ENCODE data around the gene SLCO3A1.

Gene SLCO3A1

DNA sequence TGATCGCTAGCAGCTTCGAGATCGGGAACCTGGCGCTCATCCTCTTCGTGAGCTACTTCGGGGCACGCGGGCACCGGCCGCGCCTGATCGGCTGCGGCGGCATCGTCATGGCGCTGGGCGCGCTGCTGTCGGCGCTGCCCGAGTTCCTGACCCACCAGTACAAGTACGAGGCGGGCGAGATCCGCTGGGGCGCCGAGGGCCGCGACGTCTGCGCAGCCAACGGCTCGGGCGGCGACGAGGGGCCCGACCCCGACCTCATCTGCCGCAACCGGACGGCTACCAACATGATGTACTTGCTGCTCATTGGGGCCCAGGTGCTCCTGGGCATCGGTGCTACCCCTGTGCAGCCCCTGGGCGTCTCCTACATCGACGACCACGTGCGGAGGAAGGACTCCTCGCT lies 62.5 kb downstream of the SLCO3A1 start:
- ATAC-seq: no peak

DNA sequence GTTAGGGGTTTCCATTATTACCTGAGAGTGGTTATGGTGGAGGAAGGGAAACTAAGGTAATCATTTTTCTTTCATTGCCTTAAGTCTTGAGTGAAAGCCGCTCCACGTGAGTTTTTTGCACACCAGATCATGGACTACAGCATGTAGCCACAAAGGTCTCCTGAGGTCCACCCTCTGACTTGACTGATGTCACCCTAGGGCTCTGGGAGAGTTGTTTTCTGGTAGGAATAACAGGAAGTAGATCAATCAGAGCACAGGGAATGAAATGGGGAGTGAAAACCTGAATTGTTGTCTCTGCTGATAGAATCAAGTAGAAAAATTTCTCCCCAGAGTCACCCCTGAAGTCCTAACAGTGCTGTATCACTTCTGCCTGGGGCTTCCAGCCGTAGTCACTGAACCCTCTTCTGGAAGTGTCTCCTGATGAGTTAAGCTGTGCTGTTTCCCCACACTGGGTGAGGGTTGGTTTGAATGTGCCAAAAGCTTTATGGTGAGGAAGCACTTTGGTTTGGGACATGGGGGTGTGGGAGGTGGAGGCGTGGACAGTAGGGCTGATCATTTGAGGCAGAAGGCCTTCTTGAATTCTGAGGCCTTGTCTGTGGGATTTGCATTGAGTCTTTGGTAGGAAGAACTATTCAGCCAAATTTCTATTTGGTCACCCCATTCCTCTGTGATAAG lies 64.3 kb downstream of the SLCO3A1 start:
- no peak for ATAC-seq

DNA sequence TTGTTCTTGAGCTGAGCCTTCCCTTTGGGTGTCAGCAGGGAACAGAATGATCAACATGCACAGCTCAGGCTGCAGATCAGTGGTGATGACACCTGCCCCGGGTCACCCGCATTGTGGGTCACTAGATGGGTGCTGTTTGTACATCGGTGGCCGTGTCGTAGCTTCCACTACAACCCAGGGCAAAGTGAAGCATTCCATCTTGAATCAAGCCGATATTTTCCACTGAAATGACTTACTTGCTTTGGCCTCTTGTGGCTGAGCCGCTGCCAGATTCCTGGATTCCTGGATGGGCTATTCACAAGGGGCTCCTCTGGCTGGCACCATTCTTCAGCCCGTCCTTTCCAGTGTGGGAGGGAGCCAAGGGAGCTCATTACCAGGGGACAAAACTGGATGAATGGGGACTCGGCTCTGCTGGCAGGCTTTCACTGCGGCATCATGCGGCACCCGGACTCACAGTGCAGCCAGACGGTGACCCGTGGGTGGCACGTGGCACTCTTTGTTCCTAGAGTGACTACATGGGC lies 65.6 kb downstream of the SLCO3A1 start:
- ATAC-seq: no peak

DNA sequence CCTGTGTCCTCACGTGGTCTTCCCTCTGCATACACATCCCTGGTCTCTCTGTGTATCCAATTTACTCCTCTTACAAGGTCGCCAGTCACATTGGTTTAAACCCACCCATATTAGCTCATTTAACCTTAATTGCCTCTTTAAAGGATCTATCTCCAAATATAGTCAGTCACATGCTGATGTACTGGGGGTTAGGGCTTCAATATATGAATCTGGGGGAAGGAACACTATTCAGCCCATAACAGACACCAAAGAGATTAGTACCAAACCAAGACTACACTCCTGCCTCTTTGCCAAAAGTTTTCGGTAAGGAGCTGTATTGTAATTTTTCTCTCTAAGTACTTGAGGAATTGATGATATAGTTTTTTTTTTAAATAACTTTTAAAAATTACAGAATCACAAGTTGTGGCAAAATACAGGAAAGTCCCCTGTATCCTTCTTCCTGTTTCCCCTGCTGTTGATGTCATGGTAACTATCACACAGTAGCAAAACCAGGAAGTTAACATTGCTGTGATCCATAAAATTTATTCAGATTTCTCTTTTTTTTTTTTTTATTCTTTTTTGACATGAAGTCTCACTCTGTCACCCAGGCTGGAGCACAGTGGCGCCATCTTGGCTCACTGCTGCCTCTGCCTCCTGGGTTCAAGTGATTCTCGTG lies 67.8 kb downstream of the SLCO3A1 start:
- peak in 1 of 2 donors; percentile 25 for ATAC-seq

DNA sequence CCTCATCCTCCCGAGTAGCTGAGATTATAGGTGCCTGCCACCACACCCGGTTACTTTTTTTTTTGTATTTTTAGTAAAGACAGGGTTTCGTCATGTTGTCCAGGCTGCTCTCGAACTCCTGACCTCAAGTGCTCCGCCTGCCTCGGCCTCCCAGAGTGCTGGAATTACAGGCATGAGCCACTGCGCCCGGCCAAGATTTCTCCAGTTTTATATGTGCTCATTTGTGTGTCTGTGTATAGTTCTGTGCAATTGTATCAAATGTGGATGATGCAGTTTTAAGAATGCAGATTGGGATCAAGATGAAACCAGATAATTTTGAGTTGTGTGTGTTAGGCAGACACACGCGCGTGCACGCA lies 68.3 kb downstream of the SLCO3A1 start:
- ATAC-seq: no peak

DNA sequence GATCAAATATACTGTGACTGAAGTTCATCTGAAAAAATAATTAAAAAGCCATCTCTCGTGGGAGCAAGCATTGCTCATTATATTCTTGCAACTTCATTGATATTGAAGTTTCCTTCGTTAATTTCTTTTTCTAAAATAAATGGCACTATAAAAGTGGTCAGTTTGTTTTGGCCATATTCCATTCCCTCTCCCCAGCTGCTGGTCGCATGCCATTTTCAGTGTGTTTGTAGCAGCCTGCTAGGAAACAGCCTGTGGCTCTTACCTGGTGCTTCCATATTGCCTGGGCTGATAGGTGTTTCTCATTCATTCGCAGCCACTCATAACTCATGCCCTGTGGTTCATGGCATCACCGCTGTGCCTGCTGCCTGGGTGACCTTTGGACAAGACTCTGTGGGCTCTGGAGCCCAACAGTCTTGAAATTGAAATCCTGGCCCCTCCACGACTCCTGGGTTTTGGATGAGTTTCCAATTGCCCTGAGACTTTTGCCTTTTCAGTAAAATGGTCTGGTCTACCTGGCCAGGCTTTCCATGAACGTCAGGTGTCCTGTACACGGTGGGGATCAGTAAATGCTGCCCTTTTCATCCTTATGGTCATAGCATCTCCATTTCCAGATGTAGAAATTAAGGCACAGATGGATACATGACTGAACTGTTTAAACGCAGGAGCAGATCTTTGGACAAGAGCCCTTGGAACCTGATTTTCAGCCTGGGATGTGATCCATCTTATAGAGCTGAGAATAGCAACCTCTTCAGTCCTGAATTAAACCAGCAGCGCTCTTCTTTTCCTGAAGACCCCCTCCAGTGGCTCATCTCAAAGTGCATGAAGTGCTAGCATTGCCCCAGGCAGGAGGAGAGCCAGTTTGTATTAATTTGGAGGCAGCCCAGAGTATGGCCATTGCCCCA lies 69.4 kb downstream of the SLCO3A1 start:
- no peak for ATAC-seq

DNA sequence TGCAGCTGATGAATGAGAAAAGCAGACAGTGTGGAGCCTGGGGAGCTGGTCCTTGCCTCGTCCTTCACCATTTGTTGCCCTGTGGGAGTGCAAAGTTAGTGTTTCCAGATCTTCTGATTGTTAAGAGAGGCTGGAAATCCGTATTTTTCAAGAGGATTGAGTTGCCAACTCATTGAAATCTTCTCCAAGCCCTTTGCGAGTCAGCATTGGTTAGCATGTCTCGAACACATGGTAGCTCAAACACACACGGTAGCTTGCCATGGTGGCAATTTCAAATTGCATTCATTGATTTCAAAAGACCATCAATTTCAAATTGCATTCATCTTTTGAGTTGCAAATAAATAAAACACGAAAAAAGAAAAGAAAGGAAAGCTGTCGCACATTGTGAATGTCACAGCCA lies 70.7 kb downstream of the SLCO3A1 start:
- no peak for ATAC-seq

DNA sequence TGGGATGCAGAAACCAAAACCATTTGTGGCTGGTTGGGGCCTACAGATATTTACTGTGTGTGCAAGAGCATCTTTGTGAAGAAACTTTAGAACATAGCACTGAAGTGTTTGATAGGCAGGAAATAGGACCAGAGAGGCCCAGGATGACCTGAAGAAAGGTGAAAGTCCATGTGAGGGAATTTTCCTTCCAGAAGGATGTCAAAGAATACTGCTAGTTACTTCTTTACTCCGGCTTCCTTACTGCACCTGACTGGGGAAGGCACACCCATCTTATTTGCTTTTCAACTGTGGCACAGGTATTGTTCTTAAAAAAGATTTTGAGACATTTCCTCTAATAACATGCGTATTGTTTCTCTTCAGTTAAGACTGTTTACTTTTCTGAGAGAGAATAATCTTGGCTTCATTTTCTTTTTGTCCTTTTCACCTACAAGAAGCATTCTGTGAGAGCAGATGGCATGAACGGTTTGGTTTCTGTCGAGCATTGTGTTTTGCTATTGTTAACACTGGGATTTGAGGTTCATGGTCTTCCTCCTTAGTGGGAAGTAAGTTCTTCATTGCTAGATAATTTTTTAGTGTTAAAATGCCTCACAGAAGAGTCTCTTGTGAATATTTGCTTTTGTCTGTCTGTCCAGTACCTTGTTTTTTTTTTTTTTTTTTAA lies 71.5 kb downstream of the SLCO3A1 start:
- ATAC-seq: no peak

DNA sequence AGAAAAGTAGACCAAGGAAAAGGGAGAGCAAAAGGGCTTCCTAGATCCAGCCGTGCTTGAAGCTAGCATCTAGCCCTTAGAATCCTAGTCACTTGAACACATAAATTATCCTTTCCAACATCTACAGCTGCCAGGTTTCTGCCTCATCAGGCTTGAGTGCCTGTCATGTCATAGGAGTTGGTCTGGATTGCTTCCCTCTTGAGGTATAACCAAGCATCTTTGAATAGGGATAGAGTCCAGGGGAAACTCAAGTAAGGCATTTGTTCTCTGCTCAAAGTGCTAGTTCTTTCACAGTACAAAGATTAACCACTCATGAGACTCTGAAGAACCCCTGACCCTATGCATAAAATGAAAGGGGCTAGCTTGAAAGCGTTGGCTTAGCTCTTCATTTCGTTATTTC lies 72.3 kb downstream of the SLCO3A1 start:
- ATAC-seq: no peak

DNA sequence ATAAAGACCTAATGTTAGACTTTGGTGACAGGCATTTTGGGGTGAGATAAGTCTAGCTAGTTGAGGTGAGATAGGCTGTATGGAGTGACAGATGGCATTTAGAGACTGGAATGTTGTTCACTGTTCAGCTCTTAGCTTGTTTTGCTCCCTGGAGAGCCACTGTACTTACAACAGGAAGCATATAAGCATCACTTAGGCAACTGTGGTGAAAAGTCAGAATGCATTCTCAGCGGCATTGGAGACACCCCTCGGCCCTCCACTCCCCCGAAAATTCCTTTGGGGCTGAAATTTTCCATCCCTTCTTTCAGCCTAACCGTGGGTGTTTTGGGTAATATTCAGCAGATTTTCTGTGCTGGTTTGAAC lies 73.4 kb downstream of the SLCO3A1 start:
- no peak for ATAC-seq

DNA sequence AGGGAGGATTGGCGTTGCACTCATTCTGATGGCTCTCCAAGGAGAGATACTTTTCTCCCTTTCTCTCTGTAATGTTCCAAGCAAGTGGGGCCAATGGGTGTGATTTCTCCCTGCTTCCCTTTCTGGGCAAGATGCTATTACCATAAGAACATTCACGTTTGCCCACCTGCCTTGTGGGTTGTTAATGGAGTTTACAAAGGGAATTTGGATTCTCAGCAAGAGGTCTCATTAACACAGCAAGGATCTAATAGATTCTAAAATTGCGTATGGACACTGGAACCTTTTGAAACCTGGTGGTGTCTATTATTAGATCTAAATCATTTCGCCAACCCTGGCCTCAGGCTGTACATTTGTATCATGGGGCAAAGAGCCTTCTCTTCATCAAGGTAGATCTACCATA lies 74.1 kb downstream of the SLCO3A1 start:
- ATAC-seq: no peak

DNA sequence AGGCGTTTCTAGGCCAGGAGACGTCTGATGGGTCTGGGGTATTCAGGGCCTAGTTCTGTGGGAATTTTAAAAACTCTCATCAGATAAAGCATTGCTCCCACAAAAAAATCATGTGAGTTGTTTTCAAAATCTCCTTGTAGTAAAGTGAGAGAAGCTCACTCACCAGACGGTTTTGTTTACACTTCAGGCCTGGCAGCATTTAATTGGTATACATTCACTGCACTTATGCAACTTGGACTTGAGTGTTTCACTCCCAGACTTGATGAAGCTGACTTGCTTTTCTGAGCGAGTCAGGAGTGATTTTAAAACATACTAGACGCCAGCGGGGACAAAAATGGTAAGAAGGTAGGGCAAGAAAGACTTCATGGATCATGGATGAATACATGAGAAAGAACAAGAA lies 75.2 kb downstream of the SLCO3A1 start:
- no peak for ATAC-seq

DNA sequence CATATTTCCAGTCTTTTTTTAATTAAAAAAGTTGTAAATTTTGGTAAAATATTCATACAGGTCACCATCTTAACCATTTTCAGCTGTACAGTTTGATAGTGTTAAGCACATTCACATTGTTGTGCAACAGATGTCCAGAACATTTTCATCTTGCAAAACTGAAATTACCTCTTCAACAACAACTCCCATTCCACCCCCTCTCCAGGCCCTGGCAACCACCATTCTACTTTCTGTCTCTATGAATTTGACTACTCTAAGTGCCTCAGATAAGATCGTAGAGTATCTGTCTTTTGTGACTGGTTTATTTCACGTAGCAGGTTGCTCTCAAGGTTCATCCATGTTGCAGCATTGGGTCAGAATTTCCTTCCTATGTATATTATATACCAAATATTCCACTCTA lies 76.0 kb downstream of the SLCO3A1 start:
- ATAC-seq: no peak

DNA sequence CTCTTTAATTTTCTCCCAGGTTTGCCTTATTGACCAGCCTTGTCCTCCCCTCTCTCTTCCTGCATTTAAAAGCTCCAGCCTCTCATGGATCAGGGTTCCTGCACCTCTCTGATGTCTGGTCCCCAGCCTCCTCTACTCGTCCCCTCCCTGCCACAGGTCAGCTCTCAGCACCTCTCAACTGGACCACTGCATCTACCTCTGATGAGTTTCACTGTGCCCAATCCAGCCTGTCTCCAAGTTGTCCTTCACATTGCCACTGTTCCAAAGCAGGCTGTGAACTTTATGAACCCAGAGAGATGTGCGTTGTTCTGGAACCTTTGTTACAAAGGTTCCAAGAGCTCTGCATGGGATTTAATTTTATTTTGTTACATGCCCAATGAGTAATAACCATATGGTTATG lies 76.6 kb downstream of the SLCO3A1 start:
- no peak for ATAC-seq

DNA sequence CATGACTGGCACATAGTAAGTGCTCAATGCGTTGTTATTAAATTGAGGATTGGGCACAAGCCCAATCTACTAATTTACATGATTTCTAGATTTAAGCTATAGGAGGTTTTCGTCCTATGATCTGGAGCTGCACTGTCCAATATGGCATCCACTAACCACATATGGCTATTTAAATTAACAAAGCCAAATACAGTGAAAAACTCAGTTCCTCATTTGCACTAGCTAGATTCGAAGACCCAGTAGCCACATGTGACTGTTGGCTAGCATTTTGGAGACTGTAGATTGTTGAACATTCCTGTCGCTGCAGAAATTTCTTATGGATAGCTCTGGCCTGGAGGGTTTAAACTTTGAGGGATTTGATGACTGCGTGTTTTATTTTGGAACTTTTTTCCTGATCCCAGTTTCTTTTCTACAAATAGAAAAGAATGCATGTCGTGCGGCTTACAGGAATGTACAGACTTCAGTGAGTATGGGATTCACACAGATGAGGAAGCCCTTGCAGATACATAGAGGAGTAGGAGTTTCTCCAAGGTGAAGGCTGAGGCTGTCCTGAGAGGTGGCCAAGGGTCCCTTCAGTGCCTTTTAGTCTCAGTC lies 82.8 kb downstream of the SLCO3A1 start:
- ATAC-seq: no peak

DNA sequence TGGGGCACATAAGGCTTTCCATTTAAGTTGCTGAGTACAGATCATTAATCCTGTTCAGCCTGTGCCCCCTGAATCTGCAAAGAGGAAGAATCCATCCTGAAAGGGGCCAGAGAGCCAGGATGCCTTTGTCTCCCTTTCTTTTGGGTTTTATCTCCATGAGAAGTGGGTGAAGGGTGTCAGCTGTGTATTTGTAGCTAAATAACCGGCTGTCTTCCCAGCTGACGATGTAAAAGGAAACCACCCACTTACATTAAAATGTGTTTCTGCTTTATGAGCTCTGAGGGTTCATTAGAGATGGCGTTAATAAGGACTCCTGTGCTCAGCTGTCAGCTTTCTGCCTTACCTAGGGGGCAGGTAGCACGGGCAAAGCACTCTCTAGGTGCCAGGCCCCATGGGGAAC lies 83.4 kb downstream of the SLCO3A1 start:
- ATAC-seq: no peak

DNA sequence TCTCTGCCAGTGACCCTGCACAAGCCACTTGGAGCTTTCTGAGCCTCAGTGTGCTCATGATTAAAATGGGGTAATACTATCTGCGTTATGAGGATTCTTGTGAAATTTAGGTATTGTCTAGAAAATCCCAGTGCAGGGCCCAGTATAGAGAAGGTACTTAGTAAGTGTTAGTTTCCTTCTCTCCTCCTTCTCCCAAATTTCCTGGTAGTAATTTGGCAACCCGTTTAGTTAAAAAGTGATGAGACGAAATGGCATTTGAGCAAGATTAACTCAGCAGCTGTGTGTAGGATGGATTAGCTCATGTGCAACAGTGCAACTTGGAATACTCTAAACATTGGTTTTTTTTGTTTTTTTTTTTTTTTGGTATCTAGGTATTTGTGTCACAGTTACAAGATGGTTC lies 84.6 kb downstream of the SLCO3A1 start:
- no peak for ATAC-seq

DNA sequence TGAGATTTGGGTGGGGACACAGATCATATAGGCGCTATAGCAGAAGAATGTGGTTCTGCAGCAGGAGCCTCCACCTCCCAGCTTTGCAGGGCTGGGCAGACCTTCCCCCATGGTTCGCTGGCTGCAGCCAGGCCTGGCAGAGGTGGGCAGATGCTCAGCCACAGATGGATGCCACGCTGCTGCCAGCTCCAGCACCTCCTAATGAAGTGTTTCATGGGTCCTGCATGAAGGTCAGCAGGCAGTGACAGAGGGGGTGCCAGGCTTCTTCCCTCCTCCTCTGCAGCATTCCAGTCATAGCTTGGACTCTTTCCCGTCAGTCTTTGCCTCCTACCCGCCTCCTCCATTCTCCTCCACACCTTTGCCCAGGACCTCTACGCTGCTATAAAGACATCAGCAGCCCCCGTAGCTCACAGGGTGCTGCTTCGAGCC lies 85.9 kb downstream of the SLCO3A1 start:
- no peak for ATAC-seq

DNA sequence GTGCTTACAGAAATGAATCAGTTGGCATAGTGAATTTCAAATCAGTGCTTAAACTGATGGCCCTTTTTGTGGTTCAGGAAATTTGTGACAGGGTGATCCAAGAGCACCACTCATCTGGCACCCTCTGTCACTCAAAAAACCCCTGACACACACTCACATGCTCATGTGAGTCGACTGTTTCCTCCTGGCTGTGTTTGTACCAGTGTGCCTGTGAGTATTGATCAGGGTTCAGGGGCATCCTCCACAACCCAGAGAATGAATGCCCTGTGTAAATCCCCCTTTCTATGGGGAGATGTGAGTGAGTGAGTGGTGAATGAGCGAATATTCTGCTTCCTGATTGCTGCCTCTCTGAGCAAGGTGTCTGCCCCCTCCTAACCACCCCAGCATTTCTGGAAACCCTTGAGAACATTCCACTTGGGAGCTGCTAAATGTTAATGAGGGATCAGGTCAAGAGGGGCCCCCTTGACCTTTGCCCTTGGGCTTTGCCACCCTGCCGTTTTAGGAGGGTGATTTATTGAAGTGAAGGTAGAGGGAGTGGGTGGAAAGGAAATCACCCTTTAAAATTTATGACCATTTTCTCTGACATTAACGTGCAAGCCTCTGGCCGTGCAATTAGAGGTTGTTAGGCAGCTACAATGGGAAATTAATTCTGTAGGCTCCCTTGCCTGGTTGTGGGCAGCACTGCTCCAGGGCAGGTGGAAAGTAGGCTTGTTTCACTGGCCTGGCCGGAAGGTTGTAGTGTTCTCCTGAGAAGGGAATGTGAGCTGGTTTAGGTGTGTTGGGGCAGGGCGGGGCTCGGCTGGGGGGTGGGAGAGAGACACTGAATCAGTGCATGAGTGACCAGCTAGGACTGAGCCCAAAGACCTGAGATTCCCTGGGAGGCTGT lies 87.2 kb downstream of the SLCO3A1 start:
- peak; percentile 67 to 72 for ATAC-seq

DNA sequence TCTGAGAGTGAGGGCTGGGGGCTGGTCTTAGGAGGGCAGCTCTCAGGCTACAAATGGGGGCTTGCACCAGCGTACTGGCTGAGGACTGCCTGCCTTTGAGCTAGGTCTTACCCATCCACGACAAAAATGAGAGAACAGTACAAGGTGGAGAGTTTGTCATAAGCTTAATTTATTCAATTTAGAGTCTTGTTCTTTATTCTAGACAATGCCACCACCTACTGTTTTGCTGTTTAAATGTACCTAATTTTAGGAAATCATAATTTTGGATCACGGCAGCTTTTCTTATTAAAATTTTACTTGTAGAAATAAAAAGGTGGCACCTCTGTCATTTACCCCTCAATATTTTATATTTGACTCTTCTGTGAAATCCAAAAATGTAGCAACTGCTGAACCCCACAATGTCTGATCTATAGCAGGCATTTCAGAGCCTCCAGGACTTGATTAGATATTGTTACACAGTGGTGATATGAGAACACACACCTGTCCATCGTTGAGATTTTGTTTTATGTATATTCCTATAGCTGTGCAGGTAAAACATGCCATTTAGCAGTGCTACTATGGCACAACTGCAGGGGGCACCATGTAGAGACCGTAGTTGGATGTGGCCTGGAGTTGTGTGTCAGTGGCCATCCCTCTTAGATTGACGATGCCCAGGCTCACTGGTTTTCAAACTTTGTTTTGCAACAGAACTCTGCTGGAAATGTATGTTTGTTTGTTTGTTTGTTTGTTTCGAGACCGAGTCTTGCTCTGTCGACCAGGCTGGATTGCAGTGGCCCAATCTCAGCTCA lies 88.6 kb downstream of the SLCO3A1 start:
- ATAC-seq: no peak

Measured in activated CD4-positive, CD25-positive, alpha-beta regulatory T cell treated with anti-CD3 and anti-CD28 coated beads, Interleukin-2, amount 50 U/mL, for 24 hours (primary cell).